Measurements from ENCODE around the gene FLOT2.

Gene FLOT2

GRCh38 chr17:28918295-28918694, 20.8 kb upstream of the FLOT2 start:
- no peaks in the 10 kb centered on the region for H3K9me3 ChIP-seq (ENCODE audit: low read length)
- TF ChIP-seq CTCF (IDR thresholded peaks at IDR 0.05; ENCODE audit: low read length), result no peak
- TF ChIP-seq EZH2 (IDR thresholded peaks at IDR 0.05; ENCODE audit: borderline replicate concordance, low read length), result no peak
- H3K27ac ChIP-seq (ENCODE audit: low read depth, low read length, poor library complexity, severe bottlenecking), result no peak overlapping the region
- no peaks in the 10 kb centered on the region for H3K4me1 ChIP-seq (ENCODE audit: insufficient read depth, low read length, severe bottlenecking)
- H3K27me3 ChIP-seq (ENCODE audit: insufficient read depth, low read length), result no peaks in the 10 kb centered on the region
- H3K9ac ChIP-seq (ENCODE audit: low read length), result no peak overlapping the region
- H3K4me2 ChIP-seq (ENCODE audit: low read length), result no peak overlapping the region
- H2AFZ ChIP-seq (ENCODE audit: low read length), result no peak overlapping the region
- H3K36me3 ChIP-seq (ENCODE audit: insufficient read depth, low read length), result peaks cover 94% of the 10 kb centered on the region
- no peak overlapping the region for H3K4me3 ChIP-seq (ENCODE audit: low read depth, low read length, poor library complexity, severe bottlenecking)
- H3F3A ChIP-seq (ENCODE audit: insufficient read depth, low read length), result no peaks in the 10 kb centered on the region
- no peaks in the 10 kb centered on the region for H4K20me1 ChIP-seq (ENCODE audit: insufficient read depth, low read length)
- no peaks in the 10 kb centered on the region for H3K79me2 ChIP-seq (ENCODE audit: insufficient read depth, low read length)
- H3K9me2 ChIP-seq (ENCODE audit: low read depth, low read length), result no peaks in the 10 kb centered on the region

GRCh38 chr17:28917465-28917864, 19.9 kb upstream of the FLOT2 start:
- Histone ChIP-seq H3K4me3 (ENCODE audit: low read depth, low read length, poor library complexity, severe bottlenecking) (no peak overlapping the region), H3K27ac (ENCODE audit: low read depth, low read length, poor library complexity, severe bottlenecking) (no peak overlapping the region), H3K36me3 (ENCODE audit: insufficient read depth, low read length) (peaks cover 94% of the 10 kb centered on the region)

GRCh38 chr17:28917029-28917428, 19.5 kb upstream of the FLOT2 start:
- Histone ChIP-seq H3K27me3 (ENCODE audit: insufficient read depth, low read length) (no peaks in the 10 kb centered on the region), H3F3A (ENCODE audit: insufficient read depth, low read length) (no peaks in the 10 kb centered on the region), H3K4me3 (ENCODE audit: low read depth, low read length, poor library complexity, severe bottlenecking) (no peak overlapping the region), H3K27ac (ENCODE audit: low read depth, low read length, poor library complexity, severe bottlenecking) (no peak overlapping the region), H3K79me2 (ENCODE audit: insufficient read depth, low read length) (no peaks in the 10 kb centered on the region), H2AFZ (ENCODE audit: low read length) (no peak overlapping the region), H3K9ac (ENCODE audit: low read length) (no peak overlapping the region), H3K36me3 (ENCODE audit: insufficient read depth, low read length) (peaks cover 94% of the 10 kb centered on the region), H3K9me3 (ENCODE audit: low read length) (no peaks in the 10 kb centered on the region), H4K20me1 (ENCODE audit: insufficient read depth, low read length) (no peaks in the 10 kb centered on the region), H3K4me2 (ENCODE audit: low read length) (no peak overlapping the region), H3K9me2 (ENCODE audit: low read depth, low read length) (no peaks in the 10 kb centered on the region), H3K4me1 (ENCODE audit: insufficient read depth, low read length, severe bottlenecking) (no peaks in the 10 kb centered on the region)
- TF ChIP-seq CTCF (IDR thresholded peaks at IDR 0.05; ENCODE audit: low read length), result no peak
- no peak for TF ChIP-seq EZH2 (IDR thresholded peaks at IDR 0.05; ENCODE audit: borderline replicate concordance, low read length)

More at GRCh38 chr17:28917465-28917864, 19.9 kb upstream of the FLOT2 start:
- no peaks in the 10 kb centered on the region for H3K9me3 ChIP-seq (ENCODE audit: low read length)
- no peaks in the 10 kb centered on the region for H3K27me3 ChIP-seq (ENCODE audit: insufficient read depth, low read length)
- no peak overlapping the region for H3K4me2 ChIP-seq (ENCODE audit: low read length)
- no peak overlapping the region for H2AFZ ChIP-seq (ENCODE audit: low read length)
- TF ChIP-seq CTCF (IDR thresholded peaks at IDR 0.05; ENCODE audit: low read length) (no peak), EZH2 (IDR thresholded peaks at IDR 0.05; ENCODE audit: borderline replicate concordance, low read length) (no peak)
- H3K9me2 ChIP-seq (ENCODE audit: low read depth, low read length), result no peaks in the 10 kb centered on the region
- no peaks in the 10 kb centered on the region for H3K4me1 ChIP-seq (ENCODE audit: insufficient read depth, low read length, severe bottlenecking)
- H3F3A ChIP-seq (ENCODE audit: insufficient read depth, low read length), result no peaks in the 10 kb centered on the region
- H3K79me2 ChIP-seq (ENCODE audit: insufficient read depth, low read length), result no peaks in the 10 kb centered on the region
- no peak overlapping the region for H3K9ac ChIP-seq (ENCODE audit: low read length)
- H4K20me1 ChIP-seq (ENCODE audit: insufficient read depth, low read length), result no peaks in the 10 kb centered on the region
